ENCODE results near the gene AP4S1.
A peak's percentile ranks its signal among the peaks of the same experiment; 100 is the strongest.

The AP4S1 gene

DNA sequence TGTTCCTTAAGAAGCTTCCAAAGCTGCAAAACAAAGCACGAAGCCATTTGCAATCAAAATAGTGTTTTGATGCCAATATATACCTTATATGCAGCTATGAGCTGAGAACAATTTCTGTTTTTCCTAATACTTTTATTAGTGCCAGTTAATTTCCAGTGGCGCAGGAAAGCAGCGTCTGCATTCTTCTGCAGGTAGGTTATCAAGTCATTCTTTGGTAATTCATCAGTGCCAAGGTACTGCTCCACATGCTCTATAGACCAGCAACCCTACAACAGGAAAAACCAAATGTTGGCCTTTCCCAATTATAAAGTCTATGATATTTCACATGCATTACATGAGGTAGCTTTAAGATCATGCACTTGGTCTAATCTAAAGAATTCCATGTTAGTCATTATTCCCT lies 88.3 kb downstream of the AP4S1 start:
- no peak for DNase-seq
- intact Hi-C loops (cut with DNase I), result no loop called here

DNA sequence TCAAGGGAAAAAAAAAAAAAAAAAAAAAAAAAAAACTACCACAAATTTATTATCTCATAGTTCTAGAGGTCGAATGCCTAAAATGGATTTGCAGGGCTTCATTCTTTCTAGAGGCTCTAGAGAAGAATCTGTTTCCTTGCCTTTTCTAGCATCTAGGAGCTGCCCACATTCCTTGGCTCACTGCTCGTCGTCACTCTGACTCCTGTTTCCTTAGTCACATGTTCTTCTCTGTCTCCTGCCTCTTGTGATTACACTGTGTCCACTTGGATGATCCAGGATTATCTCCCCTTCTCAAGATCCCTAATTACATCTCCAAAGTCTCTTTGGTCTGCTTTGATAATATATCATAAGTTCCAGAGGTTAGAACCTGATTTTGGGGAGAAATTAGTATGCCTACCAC lies 93.4 kb downstream of the AP4S1 start:
- intact Hi-C loops (cut with DNase I), result no loop called here
- no peak for DNase-seq

DNA sequence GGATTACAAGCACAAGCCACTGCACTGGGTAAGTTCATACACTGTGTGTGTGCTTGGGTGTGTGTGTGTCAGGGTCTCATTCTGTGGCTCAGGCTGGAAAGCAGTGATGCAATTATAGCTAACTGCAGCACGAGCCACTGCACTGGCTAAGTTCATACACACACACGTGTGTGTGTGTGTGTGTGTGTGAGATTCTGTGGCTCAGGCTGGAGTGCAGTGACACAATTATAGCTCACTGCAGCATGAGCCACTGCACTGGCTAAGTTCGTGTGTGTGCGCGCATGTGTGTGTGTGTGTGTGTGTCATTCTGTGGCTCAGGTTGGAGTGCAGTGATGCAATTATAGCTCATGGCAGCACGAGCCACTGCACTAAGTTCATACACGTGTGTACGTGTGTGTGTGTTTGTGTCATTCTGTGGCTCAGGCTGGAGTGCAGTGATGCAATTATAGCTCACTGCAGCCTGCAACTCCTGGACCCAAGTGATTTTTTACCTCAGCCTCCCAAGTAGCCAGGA lies 96.7 kb downstream of the AP4S1 start:
- no peak for DNase-seq
- intact Hi-C loops (cut with DNase I), result no loop called here

DNA sequence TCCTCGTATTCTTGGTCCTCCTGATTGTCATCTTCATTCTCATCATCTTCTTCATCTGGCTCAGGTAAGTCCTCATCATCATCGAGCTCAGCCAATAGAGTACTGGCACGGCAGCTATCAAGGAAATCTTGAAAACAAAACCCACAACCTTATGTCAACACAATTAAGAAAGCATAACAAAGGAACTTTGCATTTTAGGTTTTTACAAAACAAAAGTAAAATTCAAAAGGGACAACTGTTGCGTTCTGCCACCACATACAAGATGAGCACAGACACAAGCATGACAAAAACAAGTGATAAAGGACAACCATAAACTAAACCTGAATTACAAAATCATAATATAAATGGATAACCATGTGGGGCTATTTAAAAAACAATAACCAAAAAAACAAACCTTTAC lies 97.5 kb downstream of the AP4S1 start:
- intact Hi-C loops (cut with DNase I), result no loop called here
- DNase-seq, result no peak

DNA sequence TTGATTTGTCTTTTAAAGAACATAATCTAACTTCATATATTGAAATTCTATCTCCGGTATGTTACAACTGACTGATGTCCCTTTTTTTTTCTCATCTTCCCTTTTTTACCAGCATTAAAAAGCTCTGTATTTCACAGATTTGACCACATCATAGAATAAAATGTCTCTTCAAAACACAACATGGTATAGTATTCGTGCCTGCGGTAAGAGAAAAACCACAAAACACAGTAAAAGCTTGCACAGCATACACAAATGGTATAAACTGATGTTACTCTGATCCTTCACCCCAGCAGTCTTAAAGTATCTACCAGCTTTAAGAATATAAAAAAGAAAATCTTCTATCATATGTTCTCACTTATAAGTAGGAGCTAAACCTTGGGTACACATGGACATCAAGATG lies 98.7 kb downstream of the AP4S1 start:
- no peak for DNase-seq
- intact Hi-C loops (cut with DNase I), result no loop called here

DNA sequence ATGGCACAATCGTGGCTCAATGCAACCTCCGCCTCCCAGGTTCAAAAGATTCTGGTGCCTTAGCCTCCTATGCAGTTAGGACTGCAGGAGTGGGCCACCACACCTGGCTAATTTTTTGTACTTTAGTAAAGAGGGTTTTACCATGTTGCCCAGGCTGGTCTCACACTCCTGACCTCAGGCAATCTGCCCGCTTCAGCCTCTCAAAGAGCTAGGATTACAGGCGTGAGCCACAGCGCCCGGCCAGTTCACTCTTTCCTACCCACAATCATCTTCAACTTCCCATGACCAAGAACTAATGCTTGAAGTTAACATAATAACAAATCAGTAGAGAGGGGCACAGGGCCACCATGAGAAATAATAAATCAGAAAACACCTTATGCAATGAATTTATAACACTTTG lies 99.8 kb downstream of the AP4S1 start:
- intact Hi-C loops (cut with DNase I), result no loop called here
- no peak for DNase-seq

DNA sequence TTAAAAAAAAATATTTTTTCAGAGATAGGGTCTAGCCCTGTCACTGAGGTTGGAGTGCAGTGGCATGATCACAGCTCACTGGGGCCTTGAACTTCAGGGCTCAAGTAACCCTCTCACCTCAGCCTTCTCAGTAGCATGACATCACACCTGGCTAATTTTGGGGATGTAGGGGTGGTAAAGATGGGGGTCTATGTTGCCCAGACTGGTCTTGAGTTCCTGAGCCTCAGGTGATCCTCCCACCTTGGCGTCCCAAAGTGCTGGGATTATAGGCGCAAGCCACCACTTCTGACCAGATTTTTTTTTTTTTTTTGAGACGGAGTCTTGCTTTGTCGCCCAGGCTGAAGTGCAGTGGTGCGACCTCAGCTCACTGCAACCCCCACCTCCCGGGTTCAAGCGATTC lies 101.2 kb downstream of the AP4S1 start:
- DNase-seq, result no peak
- intact Hi-C loops (cut with DNase I), result no loop called here

DNA sequence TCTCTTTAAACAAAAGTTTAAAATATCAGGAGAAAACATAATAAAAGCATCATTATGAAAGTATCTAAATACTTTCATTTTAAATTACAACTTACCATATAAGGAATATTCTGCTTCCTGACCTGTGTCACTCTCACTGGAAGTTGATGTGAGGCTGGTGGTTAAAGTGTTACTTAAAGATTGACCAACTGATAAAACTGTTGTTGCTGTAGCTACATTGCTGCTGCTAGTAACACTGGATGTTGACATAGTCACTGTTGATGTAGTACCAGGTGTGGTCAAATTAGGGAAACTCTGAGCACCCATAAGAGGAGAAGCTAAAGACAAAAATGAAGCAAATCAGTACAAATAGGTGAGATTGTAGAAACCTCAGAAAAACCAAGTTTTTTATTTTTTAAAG lies 102.2 kb downstream of the AP4S1 start:
- intact Hi-C loops (cut with DNase I), result no loop called here
- no peak for DNase-seq

DNA sequence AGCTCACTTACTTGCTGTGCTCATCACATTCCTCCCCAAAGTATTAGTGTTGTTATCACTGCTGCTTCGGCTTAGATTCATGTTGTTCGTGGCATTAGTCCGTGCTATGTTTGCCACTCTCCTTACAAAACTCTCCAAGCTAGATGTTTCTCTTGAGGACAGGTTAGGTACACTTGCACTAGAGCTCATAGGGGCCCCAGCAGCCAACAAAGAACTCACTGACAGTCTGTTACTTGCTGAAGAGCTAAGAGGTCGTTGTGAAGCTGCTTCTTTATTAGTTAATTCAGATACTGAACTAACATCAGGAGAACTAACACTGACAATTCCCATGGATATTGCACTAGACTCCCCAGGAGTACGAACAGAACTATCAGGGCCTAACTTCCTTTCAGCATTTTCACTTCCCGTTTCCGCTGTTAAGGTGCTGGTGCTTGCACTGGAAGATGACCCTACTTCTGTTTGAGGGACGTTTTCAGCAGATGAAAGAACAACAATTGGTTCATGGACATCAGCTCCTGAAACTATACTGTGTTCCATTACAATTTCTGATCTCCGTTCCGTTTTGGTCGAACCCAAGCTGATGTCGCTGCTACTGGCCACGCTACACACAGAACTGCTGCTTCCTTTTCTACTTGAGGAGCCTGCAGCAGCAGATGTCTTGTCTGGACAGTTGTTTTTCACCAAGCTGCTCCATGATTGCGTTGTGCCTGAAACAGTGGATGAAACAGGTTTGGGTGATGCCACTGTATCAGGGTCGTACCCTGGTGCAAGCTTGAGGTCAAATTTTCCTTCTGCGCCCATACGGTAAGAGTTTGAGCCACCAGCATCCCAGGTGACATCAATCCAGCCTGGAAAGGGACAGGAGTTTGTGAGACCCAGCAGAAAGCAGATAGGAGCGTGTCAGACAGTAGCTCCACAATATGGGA lies 103.4 kb downstream of the AP4S1 start:
- intact Hi-C loops (cut with DNase I), result no loop called here
- peak in 1 of 42 donors; percentile 6 for DNase-seq

DNA sequence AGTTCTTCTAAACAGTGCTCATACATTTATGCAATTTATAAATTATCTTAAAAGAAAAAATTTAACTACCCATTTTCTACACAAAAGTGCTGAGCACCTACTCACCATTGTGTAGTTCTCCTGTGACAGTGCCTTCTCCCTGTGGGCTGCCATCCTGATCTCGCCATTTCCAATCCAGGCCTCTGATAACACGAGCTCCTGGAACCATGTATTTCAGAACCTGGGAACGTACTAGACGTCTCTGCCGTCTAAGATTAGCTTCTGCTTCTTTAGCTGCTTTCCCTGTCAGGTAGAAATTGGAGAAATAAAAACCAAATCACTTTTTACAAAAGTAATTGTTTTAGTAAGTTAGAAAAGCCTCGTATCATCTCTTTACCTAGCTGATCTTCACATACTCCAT lies 107.7 kb downstream of the AP4S1 start:
- intact Hi-C loops (cut with DNase I), result no loop called here
- no peak for DNase-seq

DNA sequence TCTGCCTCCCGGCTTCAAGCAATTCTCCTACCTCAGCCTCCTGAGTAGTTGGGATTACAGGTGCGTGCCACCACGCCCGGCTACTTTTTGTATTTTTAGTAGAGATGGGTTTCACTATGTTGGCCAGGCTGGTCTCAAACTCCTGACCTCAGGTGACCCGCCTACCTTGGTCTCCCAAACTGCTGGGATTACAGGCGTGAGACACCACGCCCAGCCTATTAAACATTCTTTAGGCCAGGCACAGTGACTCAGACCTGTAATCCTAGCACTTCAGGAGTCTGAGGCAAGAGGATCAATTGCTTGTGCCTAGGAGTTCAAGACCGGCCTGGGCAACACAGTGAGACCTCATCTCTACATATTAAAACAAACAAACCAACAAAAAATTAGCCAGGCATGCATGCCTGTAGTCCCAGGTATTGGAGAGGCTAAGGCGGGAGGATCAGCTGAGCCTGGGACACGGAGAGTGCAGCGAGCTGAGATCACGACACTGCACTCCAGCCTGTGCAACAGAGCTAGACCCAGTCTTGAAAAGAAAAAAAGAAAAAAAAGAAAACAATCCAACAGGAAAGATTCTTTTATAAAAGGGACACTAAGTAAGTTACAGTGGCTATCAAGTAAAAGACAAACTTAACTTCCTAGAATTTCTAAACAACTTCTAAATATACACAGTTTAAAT lies 111.9 kb downstream of the AP4S1 start:
- intact Hi-C loops (cut with DNase I), result no loop called here
- no peak for DNase-seq

DNA sequence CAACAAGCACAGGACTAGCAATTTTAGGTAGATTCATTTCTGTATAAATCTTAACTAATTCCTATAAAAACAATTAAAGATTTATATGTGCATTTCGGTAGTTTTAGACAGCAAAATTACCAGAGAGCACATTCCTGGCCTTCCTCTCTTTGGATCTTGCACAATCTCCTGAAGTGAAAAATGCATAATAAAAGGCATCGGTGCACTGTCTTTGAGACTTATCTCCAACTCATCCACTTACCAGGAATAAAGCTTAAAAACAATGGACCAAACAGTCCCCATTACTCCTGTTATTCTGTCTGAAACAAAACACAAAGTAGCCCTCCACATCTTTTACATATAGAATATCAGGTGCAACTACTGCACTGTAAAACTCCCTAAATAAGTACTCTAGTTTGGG lies 112.9 kb downstream of the AP4S1 start:
- DNase-seq, result no peak
- intact Hi-C loops (cut with DNase I), result no loop called here

DNA sequence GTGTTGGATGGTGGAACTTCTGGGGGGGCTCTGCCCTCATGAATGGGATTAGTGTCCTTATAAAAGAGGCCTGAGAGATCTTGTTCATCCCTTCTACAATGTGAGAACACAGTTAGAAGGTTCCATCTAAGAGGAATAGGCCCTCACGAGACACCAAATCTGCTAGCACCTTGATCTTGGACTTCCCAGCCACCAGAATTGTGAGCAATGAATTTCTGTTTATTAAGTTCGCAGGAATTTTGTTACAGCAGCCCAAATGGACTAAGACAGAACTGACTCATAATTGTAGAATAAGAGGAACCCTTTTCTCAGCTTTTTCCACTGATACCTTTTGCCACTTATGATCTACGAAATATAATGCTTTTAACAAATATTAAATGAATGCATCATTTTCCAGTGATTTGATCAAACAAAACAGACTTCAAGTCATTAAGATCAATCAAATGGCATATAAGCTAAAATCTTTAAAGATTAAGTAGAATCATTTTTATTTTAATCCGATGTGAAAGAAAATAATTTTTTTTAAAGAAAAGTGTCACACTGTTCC lies 113.9 kb downstream of the AP4S1 start:
- intact Hi-C loops (cut with DNase I), result no loop called here
- DNase-seq, result no peak

DNA sequence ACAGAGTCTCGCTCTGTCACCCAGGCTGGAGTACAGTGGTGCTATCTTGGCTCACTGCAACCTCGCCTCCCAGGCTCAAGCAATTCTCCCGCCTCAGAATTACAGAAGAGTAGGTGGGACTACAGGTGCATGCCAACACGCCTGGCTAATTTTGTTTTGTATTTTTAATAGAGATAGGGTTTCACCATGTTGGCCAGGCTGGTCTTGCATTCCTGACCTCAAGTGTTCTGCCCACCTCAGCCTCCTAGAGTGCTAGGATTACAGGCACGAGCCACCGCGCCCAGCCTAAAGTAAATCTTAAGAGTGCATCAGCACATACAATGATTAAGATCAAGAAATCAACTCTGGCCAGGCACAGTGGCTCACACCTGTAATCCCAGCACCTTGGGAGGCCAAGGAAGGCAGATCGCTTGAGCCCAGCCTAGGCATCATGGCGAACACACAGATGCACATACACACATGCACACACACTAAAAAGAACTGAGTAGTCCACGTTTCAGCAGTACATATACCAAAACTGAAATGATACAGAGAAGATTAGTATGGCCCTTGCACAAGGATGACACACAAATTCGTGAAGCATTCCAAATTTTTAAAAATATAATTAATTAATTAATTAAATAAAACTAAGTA lies 117.1 kb downstream of the AP4S1 start:
- no peak for DNase-seq
- intact Hi-C loops (cut with DNase I), result no loop called here
